ENCODE data around the gene GSTA3.
"Not testable (repeated sequence)": the region's sequence is repeated elsewhere in the genome, so short reads cannot be mapped to it uniquely, and the experiment has no call there.

GSTA3 gene

GRCh38 chr6:52921743-52922142 is 12.2 kb upstream of the GSTA3 start:
- H2BK120ac ChIP-seq (ENCODE audit: low read depth, low read length) = no peak overlapping the region
- no peak overlapping the region for H3K4ac ChIP-seq (ENCODE audit: low read length)
- H2BK5ac ChIP-seq (ENCODE audit: low read length) = no peak overlapping the region
- no peak overlapping the region for H3K18ac ChIP-seq (ENCODE audit: low read length)
- no peak overlapping the region for H3K4me3 ChIP-seq (ENCODE audit: low read length in 2 of 2)
- no peak overlapping the region for H4K8ac ChIP-seq (ENCODE audit: low read depth, low read length)
- no peak for DNase-seq (ENCODE audit: low spot score)
- H3K9me3 ChIP-seq (replicated peaks in 1 of 2; ENCODE audit: control insufficient read depth in 2 of 2, insufficient read depth in 1 of 2, low read depth in 1 of 2, low read length in 2 of 2) = no peaks in the 10 kb centered on the region
- no peaks in the 10 kb centered on the region for H3K79me1 ChIP-seq (ENCODE audit: low read depth, low read length)
- no peak overlapping the region for H4K91ac ChIP-seq (ENCODE audit: low read depth, low read length, poor library complexity)
- peak overlapping the region; percentile 25 for H2AK5ac ChIP-seq (ENCODE audit: low read depth, low read length)
- no peak overlapping the region for H3K23ac ChIP-seq (ENCODE audit: low read depth, low read length, poor library complexity)
- no peak overlapping the region for H3K9ac ChIP-seq (ENCODE audit: low read depth, low read length, poor library complexity)
- H3K27me3 ChIP-seq (ENCODE audit: control insufficient read depth in 3 of 3, insufficient read depth in 3 of 3, low read depth in 1 of 3, low read length in 3 of 3) = peaks cover 0 to 13% (median 0%) of the 10 kb centered on the region in 3 experiments
- no peak overlapping the region for H2AFZ ChIP-seq (ENCODE audit: low read length)
- H2BK12ac ChIP-seq (ENCODE audit: low read length) = no peak overlapping the region
- H3K4me2 ChIP-seq (ENCODE audit: insufficient read depth, low read length, poor library complexity, severe bottlenecking) = no peak overlapping the region
- no peak overlapping the region for H3K14ac ChIP-seq (ENCODE audit: low read length)
- H3K4me1 ChIP-seq (ENCODE audit: control insufficient read depth in 2 of 2, insufficient read depth in 1 of 2, low read depth in 1 of 2, low read length in 2 of 2) = peaks cover 0 to 6% of the 10 kb centered on the region in 2 donors
- no CpG with 5 or more reads among the region's 6 CpGs for WGBS, 2 donors (ENCODE audit: extremely low coverage in 2 of 2, insufficient read length in 2 of 2, insufficient replicate concordance in 1 of 2)
- H3K27ac ChIP-seq (replicated peaks; ENCODE audit: low read length) = no peak overlapping the region
- H3K36me3 ChIP-seq (replicated peaks in 1 of 2; ENCODE audit: control insufficient read depth in 2 of 2, insufficient read depth in 2 of 2, low read length in 2 of 2) = no peaks in the 10 kb centered on the region
- H2BK15ac ChIP-seq (ENCODE audit: low read length) = no peak overlapping the region

- not testable (repeated sequence) for H3K4me2 ChIP-seq (ENCODE audit: insufficient read depth, low read length, poor library complexity, severe bottlenecking); H3K9ac ChIP-seq (ENCODE audit: low read depth, low read length, poor library complexity); H3K14ac ChIP-seq (ENCODE audit: low read length); H2BK120ac ChIP-seq (ENCODE audit: low read depth, low read length); H3K4me1 ChIP-seq (ENCODE audit: control insufficient read depth in 2 of 2, insufficient read depth in 1 of 2, low read depth in 1 of 2, low read length in 2 of 2); H3K23ac ChIP-seq (ENCODE audit: low read depth, low read length, poor library complexity); H4K91ac ChIP-seq (ENCODE audit: low read depth, low read length, poor library complexity); H2BK12ac ChIP-seq (ENCODE audit: low read length); H3K4me3 ChIP-seq (ENCODE audit: low read length in 2 of 2); H3K36me3 ChIP-seq (replicated peaks in 1 of 2; ENCODE audit: control insufficient read depth in 2 of 2, insufficient read depth in 2 of 2, low read length in 2 of 2); DNase-seq (ENCODE audit: low spot score); H2AK5ac ChIP-seq (ENCODE audit: low read depth, low read length); H2BK5ac ChIP-seq (ENCODE audit: low read length); H3K9me3 ChIP-seq (replicated peaks in 1 of 2; ENCODE audit: control insufficient read depth in 2 of 2, insufficient read depth in 1 of 2, low read depth in 1 of 2, low read length in 2 of 2); H4K8ac ChIP-seq (ENCODE audit: low read depth, low read length); H3K27me3 ChIP-seq (ENCODE audit: control insufficient read depth in 3 of 3, insufficient read depth in 3 of 3, low read depth in 1 of 3, low read length in 3 of 3); H2AFZ ChIP-seq (ENCODE audit: low read length); H3K79me1 ChIP-seq (ENCODE audit: low read depth, low read length); H3K27ac ChIP-seq (replicated peaks; ENCODE audit: low read length); H3K18ac ChIP-seq (ENCODE audit: low read length); H2BK15ac ChIP-seq (ENCODE audit: low read length); H3K4ac ChIP-seq (ENCODE audit: low read length)
- no CpG with 5 or more reads among the region's 1 CpG for WGBS, 2 donors (ENCODE audit: extremely low coverage in 2 of 2, insufficient read length in 2 of 2, insufficient replicate concordance in 1 of 2)
These were observed 10.0 kb upstream of the GSTA3 start for GRCh38 chr6:52919511-52919910.

- H2BK15ac ChIP-seq (ENCODE audit: low read length); H3K79me1 ChIP-seq (ENCODE audit: low read depth, low read length); H3K4ac ChIP-seq (ENCODE audit: low read length); H3K23ac ChIP-seq (ENCODE audit: low read depth, low read length, poor library complexity); H4K91ac ChIP-seq (ENCODE audit: low read depth, low read length, poor library complexity); H3K27me3 ChIP-seq (ENCODE audit: control insufficient read depth in 3 of 3, insufficient read depth in 3 of 3, low read depth in 1 of 3, low read length in 3 of 3); H2AK5ac ChIP-seq (ENCODE audit: low read depth, low read length); H3K36me3 ChIP-seq (replicated peaks in 1 of 2; ENCODE audit: control insufficient read depth in 2 of 2, insufficient read depth in 2 of 2, low read length in 2 of 2); H2BK5ac ChIP-seq (ENCODE audit: low read length); H4K8ac ChIP-seq (ENCODE audit: low read depth, low read length); H3K4me2 ChIP-seq (ENCODE audit: insufficient read depth, low read length, poor library complexity, severe bottlenecking); H2BK120ac ChIP-seq (ENCODE audit: low read depth, low read length); H3K4me3 ChIP-seq (ENCODE audit: low read length in 2 of 2); H3K14ac ChIP-seq (ENCODE audit: low read length); H2AFZ ChIP-seq (ENCODE audit: low read length); H3K4me1 ChIP-seq (ENCODE audit: control insufficient read depth in 2 of 2, insufficient read depth in 1 of 2, low read depth in 1 of 2, low read length in 2 of 2); H2BK12ac ChIP-seq (ENCODE audit: low read length); H3K9ac ChIP-seq (ENCODE audit: low read depth, low read length, poor library complexity); H3K9me3 ChIP-seq (replicated peaks in 1 of 2; ENCODE audit: control insufficient read depth in 2 of 2, insufficient read depth in 1 of 2, low read depth in 1 of 2, low read length in 2 of 2); H3K18ac ChIP-seq (ENCODE audit: low read length); DNase-seq (ENCODE audit: low spot score); H3K27ac ChIP-seq (replicated peaks; ENCODE audit: low read length): not testable (repeated sequence)
- no CpG with 5 or more reads among the region's 1 CpG for WGBS, 2 donors (ENCODE audit: extremely low coverage in 2 of 2, insufficient read length in 2 of 2, insufficient replicate concordance in 1 of 2)
These were observed 9.3 kb upstream of the GSTA3 start for GRCh38 chr6:52918771-52919170.

- H2BK5ac ChIP-seq (ENCODE audit: low read length); H3K9me3 ChIP-seq (replicated peaks in 1 of 2; ENCODE audit: control insufficient read depth in 2 of 2, insufficient read depth in 1 of 2, low read depth in 1 of 2, low read length in 2 of 2); H3K36me3 ChIP-seq (replicated peaks in 1 of 2; ENCODE audit: control insufficient read depth in 2 of 2, insufficient read depth in 2 of 2, low read length in 2 of 2); H3K4ac ChIP-seq (ENCODE audit: low read length); H3K4me2 ChIP-seq (ENCODE audit: insufficient read depth, low read length, poor library complexity, severe bottlenecking); H2AK5ac ChIP-seq (ENCODE audit: low read depth, low read length); H4K91ac ChIP-seq (ENCODE audit: low read depth, low read length, poor library complexity); H3K23ac ChIP-seq (ENCODE audit: low read depth, low read length, poor library complexity); H4K8ac ChIP-seq (ENCODE audit: low read depth, low read length); H3K4me1 ChIP-seq (ENCODE audit: control insufficient read depth in 2 of 2, insufficient read depth in 1 of 2, low read depth in 1 of 2, low read length in 2 of 2); H3K79me1 ChIP-seq (ENCODE audit: low read depth, low read length); H3K27ac ChIP-seq (replicated peaks; ENCODE audit: low read length); H3K4me3 ChIP-seq (ENCODE audit: low read length in 2 of 2); H2AFZ ChIP-seq (ENCODE audit: low read length); H3K9ac ChIP-seq (ENCODE audit: low read depth, low read length, poor library complexity); DNase-seq (ENCODE audit: low spot score); H3K18ac ChIP-seq (ENCODE audit: low read length); H2BK12ac ChIP-seq (ENCODE audit: low read length); H2BK120ac ChIP-seq (ENCODE audit: low read depth, low read length); H2BK15ac ChIP-seq (ENCODE audit: low read length); H3K14ac ChIP-seq (ENCODE audit: low read length); H3K27me3 ChIP-seq (ENCODE audit: control insufficient read depth in 3 of 3, insufficient read depth in 3 of 3, low read depth in 1 of 3, low read length in 3 of 3): not testable (repeated sequence)
- WGBS, 2 donors (ENCODE audit: extremely low coverage in 2 of 2, insufficient read length in 2 of 2, insufficient replicate concordance in 1 of 2) = no CpG with 5 or more reads among the region's 9 CpGs
These were observed 8.7 kb upstream of the GSTA3 start for GRCh38 chr6:52918027-52918686.

Measured in neuronal stem cell (in vitro differentiated cells).